ENCODE data around the gene PACRG. TPM values are rescaled to one million over a fixed set of nuclear protein-coding genes. Genes with fewer than 3 reads are reported as not detected.

Gene PACRG
- total and polyA plus RNA-seq, 2 of the 4 experiments (the other 2 are of a cell fraction), result not detected

- Histone ChIP-seq H3K27me3 (ENCODE audit: control insufficient read depth, insufficient read depth, low read length) (no peaks in the 10 kb centered on the region), H3K56ac (ENCODE audit: extremely low read depth, insufficient read depth, low read length) (no peak overlapping the region), H3K79me1 (ENCODE audit: low read depth in 1 of 2, low read length in 2 of 2) (no peaks in the 10 kb centered on the region), H2BK15ac (ENCODE audit: low read depth, low read length) (no peak overlapping the region), H2AK5ac (ENCODE audit: low read depth, low read length) (no peak overlapping the region), H3K9me1 (ENCODE audit: insufficient read depth, low read length) (no peaks in the 10 kb centered on the region), H3K36me3 (ENCODE audit: control insufficient read depth, insufficient read depth, low read length) (no peaks in the 10 kb centered on the region), H3K14ac (replicated peaks; ENCODE audit: low read depth, low read length) (no peak overlapping the region), H2BK20ac (ENCODE audit: low read depth, low read length) (no peak overlapping the region), H3K27ac (ENCODE audit: insufficient read depth, low read length) (no peak overlapping the region), H2BK120ac (ENCODE audit: low read depth, low read length) (no peak overlapping the region), H2BK5ac (ENCODE audit: low read depth, low read length, poor library complexity, severe bottlenecking) (no peak overlapping the region), H3K9ac (ENCODE audit: low read depth, low read length) (no peak overlapping the region), H3K4me1 (ENCODE audit: control insufficient read depth, insufficient read depth, low read length) (no peaks in the 10 kb centered on the region), H3K4me2 (ENCODE audit: low read depth, low read length) (no peak overlapping the region), H3K4me3 (ENCODE audit: insufficient read depth, low read depth, low read length) (no peak overlapping the region), H4K8ac (ENCODE audit: low read depth in 2 of 2, low read length in 2 of 2) (no peak overlapping the region), H3K4ac (ENCODE audit: low read depth, low read length) (no peak overlapping the region), H4K20me1 (ENCODE audit: insufficient read depth, low read length) (no peaks in the 10 kb centered on the region), H2AFZ (replicated peaks; ENCODE audit: low read length, poor library complexity) (no peak overlapping the region), H3K18ac (ENCODE audit: low read depth, low read length) (no peak overlapping the region), H2AK9ac (replicated peaks; ENCODE audit: low read depth, low read length, poor library complexity) (no peak overlapping the region), H4K5ac (ENCODE audit: low read depth, low read length) (no peak overlapping the region), H4K91ac (ENCODE audit: insufficient read depth, low read depth, low read length) (no peak overlapping the region), H3K23ac (ENCODE audit: low read depth, low read length) (no peak overlapping the region), H3K9me3 (ENCODE audit: control insufficient read depth, insufficient read depth, low read length) (peaks cover 20% of the 10 kb centered on the region)
- CTCF ChIA-PET, result no interaction called here
- intact Hi-C loops (cut with micrococcal nuclease) (no loop called here), in situ Hi-C loops (cut with MboI; ENCODE audit: low sequenced_read_pairs) (no loop called here), dilution Hi-C loops (cut with HindIII; ENCODE audit: low sequenced_read_pairs, unreplicated experiment) (no loop called here)
- ATAC-seq (ENCODE audit: low read depth) (no peak), DNase-seq (no peak)
- BruUV-seq (replicated peaks), result no TSS peak
- POLR2A ChIA-PET (ENCODE audit: unreplicated experiment), result no interaction called here
- no CpG with 5 or more reads among the region's 2 CpGs for WGBS, 2 experiments (ENCODE audit: extremely low coverage in 2 of 2, insufficient read length in 1 of 2)
- no peak for TF ChIP-seq CEBPB (IDR thresholded peaks at IDR 0.05; ENCODE audit: low read depth, low read length)
- TF ChIP-seq, protein P1, sequence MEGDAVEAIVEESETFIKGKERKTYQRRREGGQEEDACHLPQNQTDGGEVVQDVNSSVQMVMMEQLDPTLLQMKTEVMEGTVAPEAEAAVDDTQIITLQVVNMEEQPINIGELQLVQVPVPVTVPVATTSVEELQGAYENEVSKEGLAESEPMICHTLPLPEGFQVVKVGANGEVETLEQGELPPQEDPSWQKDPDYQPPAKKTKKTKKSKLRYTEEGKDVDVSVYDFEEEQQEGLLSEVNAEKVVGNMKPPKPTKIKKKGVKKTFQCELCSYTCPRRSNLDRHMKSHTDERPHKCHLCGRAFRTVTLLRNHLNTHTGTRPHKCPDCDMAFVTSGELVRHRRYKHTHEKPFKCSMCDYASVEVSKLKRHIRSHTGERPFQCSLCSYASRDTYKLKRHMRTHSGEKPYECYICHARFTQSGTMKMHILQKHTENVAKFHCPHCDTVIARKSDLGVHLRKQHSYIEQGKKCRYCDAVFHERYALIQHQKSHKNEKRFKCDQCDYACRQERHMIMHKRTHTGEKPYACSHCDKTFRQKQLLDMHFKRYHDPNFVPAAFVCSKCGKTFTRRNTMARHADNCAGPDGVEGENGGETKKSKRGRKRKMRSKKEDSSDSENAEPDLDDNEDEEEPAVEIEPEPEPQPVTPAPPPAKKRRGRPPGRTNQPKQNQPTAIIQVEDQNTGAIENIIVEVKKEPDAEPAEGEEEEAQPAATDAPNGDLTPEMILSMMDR (conservative IDR thresholded peaks at IDR 0.05; ENCODE audit: low read depth, low read length), result no peak
- no peak for TF ChIP-seq RFX5 (IDR thresholded peaks at IDR 0.05; ENCODE audit: low read depth, low read length)
- no peak for TF ChIP-seq NFE2L2 (IDR thresholded peaks at IDR 0.05; ENCODE audit: low read depth, low read length)
- TF ChIP-seq ELK1 (IDR thresholded peaks at IDR 0.05; ENCODE audit: borderline replicate concordance, low read depth, low read length), result no peak
- no peak for TF ChIP-seq SMC3 (IDR thresholded peaks at IDR 0.05; ENCODE audit: low read depth, low read length)
- TF ChIP-seq FOS (IDR thresholded peaks at IDR 0.05; ENCODE audit: low read depth, low read length), result no peak
- TF ChIP-seq, protein P2, sequence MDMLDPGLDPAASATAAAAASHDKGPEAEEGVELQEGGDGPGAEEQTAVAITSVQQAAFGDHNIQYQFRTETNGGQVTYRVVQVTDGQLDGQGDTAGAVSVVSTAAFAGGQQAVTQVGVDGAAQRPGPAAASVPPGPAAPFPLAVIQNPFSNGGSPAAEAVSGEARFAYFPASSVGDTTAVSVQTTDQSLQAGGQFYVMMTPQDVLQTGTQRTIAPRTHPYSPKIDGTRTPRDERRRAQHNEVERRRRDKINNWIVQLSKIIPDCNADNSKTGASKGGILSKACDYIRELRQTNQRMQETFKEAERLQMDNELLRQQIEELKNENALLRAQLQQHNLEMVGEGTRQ (IDR thresholded peaks at IDR 0.05; ENCODE audit: low read depth, low read length), result no peak
- TF ChIP-seq RAD21 (IDR thresholded peaks at IDR 0.05; ENCODE audit: low read length), result no peak
- no peak for TF ChIP-seq RCOR1 (IDR thresholded peaks at IDR 0.05; ENCODE audit: insufficient replicate concordance, low read length)
- TF ChIP-seq MXI1 (IDR thresholded peaks at IDR 0.05; ENCODE audit: borderline replicate concordance, low read depth, low read length), result no peak
- TF ChIP-seq MAFK (IDR thresholded peaks at IDR 0.05; ENCODE audit: low read depth, low read length), result no peak
- TF ChIP-seq MAZ (IDR thresholded peaks at IDR 0.05; ENCODE audit: borderline replicate concordance, low read depth, low read length), result no peak
Observed at GRCh38 chr6:163229050-163229449, 501.3 kb downstream of the PACRG start.
